GM19438 (cell line): ENCODE measurements around the gene AKTIP.
"Not testable (repeated sequence)": the region's sequence is repeated elsewhere in the genome, so short reads cannot be mapped to it uniquely, and the experiment has no call there.

Source experiments
- ATAC-seq: cut with Tn5 transposase; IDR thresholded peaks from one replicate; pipeline ENCODE4 v1.9.1; 2021; ENCODE audit warnings: low read depth; ENCODE audit not compliant: unreplicated experiment

The AKTIP gene

GRCh38 chr16:53502331-53503269 is at the start of gene AKTIP:
Gene AKTIP, minus strand, starts transcription at chr16:53503209. Its CDS starts 2,950 bp downstream, at chr16:53500259.
- ATAC-seq, result peak; percentile 24

DNA sequence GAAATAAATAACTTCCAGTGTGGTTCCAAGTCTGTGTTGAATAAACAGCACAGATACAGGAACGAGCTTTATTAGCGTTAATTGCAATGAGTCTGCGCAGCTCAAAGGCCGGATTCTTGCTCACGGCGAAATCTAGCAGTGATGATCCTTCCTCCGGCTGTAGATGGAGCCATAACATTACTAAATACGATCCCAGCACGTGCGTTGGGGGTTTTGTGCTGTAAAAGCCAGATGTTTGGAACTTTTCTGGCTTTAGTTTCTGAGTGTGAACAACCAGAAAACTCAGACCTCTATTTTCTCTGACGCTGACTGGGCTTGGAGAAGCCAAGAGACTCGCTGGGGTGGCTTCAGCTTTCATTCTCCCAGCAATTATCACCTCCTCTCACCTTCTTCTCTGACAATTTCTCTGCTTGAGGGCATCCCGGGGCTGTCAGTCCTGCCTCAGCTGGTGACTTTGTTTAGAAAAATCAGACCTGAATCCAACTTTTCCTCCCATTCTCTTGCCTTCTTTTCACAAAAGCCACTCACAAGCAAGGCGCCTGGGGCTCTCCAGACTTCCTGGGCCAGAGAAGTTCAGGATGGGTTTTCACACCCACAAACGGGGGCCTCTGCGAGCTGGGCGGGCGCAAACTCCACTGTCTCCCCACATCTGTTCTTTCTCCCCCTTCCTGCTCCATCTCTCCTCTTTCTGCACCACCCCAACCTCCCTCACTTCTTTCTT is 47.1 kb upstream of the AKTIP start:
- ATAC-seq, result no peak

- peak; percentile 58 for ATAC-seq
Observed at GRCh38 chr16:53546988-53547391, 44.0 kb upstream of the AKTIP start.

- no peak for ATAC-seq
Observed at GRCh38 chr16:53545433-53545832, 42.4 kb upstream of the AKTIP start.

DNA sequence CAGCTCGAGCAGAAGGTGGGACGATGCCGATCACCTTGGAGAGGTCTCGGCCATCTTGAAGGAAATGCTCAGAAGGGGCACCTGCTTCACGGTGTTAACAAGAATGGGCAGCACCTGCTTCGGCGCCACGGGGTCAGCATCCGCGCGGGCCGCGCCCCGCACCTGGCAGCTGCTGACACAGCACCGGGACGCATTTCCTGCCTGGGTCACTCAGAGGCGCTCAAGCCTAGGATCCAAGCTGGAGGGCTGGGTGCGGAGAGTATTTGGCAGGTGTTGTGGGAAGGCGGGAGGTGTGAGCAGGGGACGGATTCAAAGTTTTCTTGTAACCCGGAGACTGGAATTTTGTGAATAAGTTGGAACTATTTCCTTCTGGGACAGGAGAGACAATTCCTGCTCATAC is 39.3 kb upstream of the AKTIP start:
- ATAC-seq, result no peak

DNA sequence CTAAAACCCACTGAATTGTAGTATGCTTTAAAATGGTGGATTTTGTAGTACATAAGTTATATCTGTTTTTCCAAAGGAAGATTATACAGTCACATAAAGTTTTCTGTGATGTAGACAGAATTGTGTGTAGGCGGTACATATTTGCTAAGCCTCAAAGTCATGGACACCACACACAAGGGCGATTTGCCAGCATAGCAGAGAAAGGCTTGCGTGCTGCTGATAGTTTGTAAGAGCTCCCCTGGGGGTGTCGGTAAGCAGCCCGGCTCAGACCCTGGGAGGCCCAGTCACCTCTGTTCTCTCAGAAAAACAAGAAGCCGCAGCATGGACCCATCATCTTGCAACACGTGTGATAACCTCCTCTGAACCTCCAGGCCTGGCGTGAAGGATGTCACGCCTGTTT is 38.3 kb upstream of the AKTIP start:
- no peak for ATAC-seq

DNA sequence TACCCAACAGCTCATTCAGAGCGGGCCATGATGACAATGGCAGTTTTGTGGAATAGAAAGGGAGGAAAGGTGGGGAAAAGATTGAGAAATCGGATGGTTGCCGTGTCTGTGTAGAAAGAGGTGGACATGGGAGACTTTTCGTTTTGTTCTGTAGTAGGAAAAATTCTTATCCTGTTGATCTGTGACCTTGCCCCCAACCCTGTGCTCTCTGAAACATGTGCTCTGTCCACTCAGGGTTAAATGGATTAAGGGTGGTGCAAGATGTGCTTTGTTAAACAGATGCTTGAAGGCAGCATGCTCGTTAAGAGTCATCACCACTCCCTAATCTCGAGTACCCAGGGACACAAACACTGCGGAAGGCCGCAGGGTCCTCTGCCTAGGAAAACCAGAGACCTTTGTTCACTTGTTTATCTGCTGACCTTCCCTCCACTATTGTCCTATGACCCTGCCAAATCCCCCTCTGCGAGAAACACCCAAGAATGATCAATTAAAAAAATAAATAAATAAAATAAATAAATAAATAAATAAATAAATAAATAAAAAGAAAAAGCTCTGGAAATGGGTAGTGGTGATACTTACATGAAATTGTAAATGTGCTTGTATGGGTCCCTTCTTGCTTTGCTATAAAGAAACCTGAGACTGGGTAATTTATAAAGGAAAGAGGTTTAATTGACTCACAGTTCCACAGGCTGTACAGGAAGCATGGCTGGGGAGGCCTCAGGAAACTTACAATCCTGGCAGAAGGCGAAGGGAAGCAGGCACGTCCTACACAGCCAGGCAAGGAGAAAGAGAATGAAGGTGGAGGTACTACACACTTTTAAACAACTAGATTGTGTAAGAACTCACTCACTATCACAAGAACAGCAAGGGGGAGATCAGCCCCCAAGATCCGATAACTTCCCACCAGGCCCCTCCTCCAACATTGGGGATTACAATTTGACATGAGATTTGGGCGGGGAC is 37.0 kb upstream of the AKTIP start:
- ATAC-seq, result not testable (repeated sequence)

GRCh38 chr16:53539346-53539745 is 36.3 kb upstream of the AKTIP start:
- not testable (repeated sequence) for ATAC-seq

GRCh38 chr16:53537626-53538025 is 34.6 kb upstream of the AKTIP start:
- ATAC-seq, result no peak

DNA sequence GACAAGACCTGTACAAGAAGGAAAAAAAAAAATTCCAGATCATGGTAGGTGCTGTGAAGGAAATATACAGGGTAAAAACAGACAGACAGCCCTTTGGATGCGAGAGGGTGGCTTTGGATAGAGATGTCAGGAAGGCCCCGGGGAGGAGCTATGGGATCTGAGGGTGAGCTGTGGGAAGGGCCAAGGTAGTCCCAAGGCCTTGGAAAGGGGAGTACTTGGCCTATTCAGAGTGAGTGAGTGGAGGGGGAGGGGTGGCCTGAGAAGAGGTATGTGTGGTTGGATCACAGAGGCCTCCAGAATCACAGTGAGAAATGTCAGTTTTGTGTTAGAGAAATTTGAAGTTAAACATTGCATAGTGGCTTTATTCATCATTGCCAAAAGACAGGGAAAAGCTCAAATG is 31.2 kb upstream of the AKTIP start:
- ATAC-seq, result no peak

- ATAC-seq, result no peak
Observed at GRCh38 chr16:53530741-53531140, 27.7 kb upstream of the AKTIP start.

DNA sequence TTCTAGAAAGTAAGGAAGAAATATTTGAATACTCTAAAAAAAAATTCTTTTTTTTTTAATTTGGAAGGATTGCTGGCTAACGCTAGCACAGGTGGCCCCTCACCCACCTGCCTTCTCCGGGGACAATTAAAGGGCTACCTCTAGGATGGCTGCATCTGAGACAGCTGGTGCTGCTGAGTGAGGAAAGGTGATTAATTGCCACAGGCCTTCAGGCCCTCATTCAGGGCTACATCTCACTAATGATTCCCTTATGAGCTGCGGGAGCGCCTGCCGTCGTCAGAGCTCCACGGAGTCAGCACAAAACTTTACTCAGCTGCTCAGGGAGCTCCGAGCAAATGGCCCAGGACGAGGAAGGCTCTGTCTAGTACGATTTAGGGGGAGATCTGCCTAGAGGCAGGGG is 27.0 kb upstream of the AKTIP start:
- ATAC-seq, result no peak

DNA sequence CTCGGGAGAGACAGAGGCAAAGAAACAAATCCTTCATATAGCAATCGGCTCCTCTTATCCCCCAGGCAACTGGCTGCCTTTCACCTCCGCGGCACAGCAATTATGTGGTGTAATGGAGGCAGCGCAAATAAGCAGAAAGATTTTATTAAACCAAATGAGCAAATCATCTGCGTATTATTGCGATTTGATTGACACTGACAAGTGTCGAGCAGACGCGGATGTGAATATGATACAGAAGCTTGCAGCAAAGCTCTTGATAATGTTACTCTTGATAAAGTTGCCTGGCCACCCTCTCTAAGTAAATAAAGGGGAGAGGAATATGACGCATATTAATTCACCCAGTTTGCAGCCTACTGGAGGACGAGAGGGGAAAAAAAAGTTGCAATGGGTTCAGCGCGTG is 26.5 kb upstream of the AKTIP start:
- no peak for ATAC-seq

DNA sequence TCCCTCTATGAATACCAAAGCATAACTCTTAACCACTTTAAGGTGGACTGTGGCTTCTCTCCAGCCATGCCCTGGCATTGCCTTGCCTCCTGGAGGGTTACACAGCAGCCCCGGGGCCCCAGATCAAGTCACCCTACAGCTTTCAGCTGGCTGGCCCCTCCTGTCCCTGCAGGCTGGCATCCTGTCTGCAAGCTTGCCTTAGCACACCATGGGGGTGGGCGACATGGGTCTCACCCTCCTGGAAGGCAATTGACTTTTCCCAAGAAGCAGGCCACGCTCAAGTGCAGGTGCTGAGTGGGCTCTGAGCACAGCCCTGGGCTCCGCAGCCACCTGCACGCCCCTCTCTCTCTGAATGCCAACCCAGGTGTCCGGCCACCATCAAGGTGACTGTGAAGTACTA is 25.8 kb upstream of the AKTIP start:
- ATAC-seq, result no peak

DNA sequence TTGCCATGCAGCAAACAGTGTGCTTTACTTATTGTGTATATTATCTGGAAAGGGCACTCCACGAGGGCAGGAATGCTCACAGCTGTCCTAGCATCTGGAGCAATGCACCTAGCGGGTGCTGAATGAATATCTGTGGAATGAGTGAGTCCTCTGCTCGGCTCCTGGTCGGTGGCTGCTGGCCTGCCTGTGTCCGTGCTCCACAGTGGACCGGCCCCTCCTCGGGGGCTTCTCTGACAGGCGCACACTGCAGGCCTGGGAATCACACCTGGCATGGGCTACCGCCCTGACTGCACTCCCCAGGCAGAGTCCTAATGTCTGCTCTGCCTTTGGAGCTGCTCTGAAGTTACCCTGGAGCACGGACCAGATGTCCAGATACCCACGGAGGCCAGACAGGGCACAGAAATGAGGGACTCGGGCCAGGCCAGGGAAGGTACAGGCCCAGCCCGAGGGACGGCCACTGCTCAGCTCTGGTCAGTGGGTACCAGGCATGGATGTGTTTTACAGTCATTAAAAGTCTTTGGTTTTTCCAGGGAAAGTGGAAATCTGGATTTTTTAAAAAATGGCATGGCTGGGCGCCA is 21.1 kb upstream of the AKTIP start:
- ATAC-seq, result no peak

- no peak for ATAC-seq
Observed at GRCh38 chr16:53523126-53523804, 20.3 kb upstream of the AKTIP start.

GRCh38 chr16:53519417-53520091 is 16.5 kb upstream of the AKTIP start:
- no peak for ATAC-seq

GRCh38 chr16:53518550-53519416 is 15.8 kb upstream of the AKTIP start:
- peak; percentile 100 for ATAC-seq
